Measurements from ENCODE around the gene CAPN9.
"Not testable (repeated sequence)": the region's sequence is repeated elsewhere in the genome, so short reads cannot be mapped to it uniquely, and the experiment has no call there.

The CAPN9 gene

GRCh38 chr1:230747127-230747730 lies at the start of gene CAPN9:
Gene CAPN9 (plus strand): TSS chr1:230747388. CDS start chr1:230747497, 109 bp downstream.
- Histone ChIP-seq H3K27ac (no peak within 1 kb of the TSS), H3K4me3 (no peak within 1 kb of the TSS), H3K36me3 (ENCODE audit: insufficient read depth, low read length) (no peaks in the 10 kb centered on the region), H3K9me3 (ENCODE audit: low read depth, low read length) (no peaks in the 10 kb centered on the region), H3K9ac (ENCODE audit: insufficient read length) (no peak within 1 kb of the TSS)
- TF ChIP-seq FOXP2 (optimal IDR thresholded peaks at IDR 0.05; ENCODE audit: control extremely low read depth, extremely low read length, insufficient read depth): no peak
- no peak for TF ChIP-seq POLR2AphosphoS5 (IDR thresholded peaks at IDR 0.05; ENCODE audit: borderline replicate concordance, low read depth, low read length)
- TF ChIP-seq EZH2 (IDR thresholded peaks at IDR 0.05): no peak
- no peak for DNase-seq (ENCODE audit: low read depth, low spot score)

- H3K9me3 ChIP-seq (ENCODE audit: low read depth, low read length): no peaks in the 10 kb centered on the region
- H3K27ac ChIP-seq: no peak overlapping the region
- H3K4me3 ChIP-seq: no peak overlapping the region
- DNase-seq (ENCODE audit: low read depth, low spot score): no peak
- TF ChIP-seq FOXP2 (optimal IDR thresholded peaks at IDR 0.05; ENCODE audit: control extremely low read depth, extremely low read length, insufficient read depth) (no peak), POLR2AphosphoS5 (IDR thresholded peaks at IDR 0.05; ENCODE audit: borderline replicate concordance, low read depth, low read length) (no peak), EZH2 (IDR thresholded peaks at IDR 0.05) (no peak)
- H3K9ac ChIP-seq (ENCODE audit: insufficient read length): no peak overlapping the region
- peaks cover 10% of the 10 kb centered on the region for H3K36me3 ChIP-seq (ENCODE audit: insufficient read depth, low read length)
Observed at GRCh38 chr1:230698130-230698529, 49.1 kb upstream of the CAPN9 start.

- not testable (repeated sequence) for H3K9ac ChIP-seq (ENCODE audit: insufficient read length); DNase-seq (ENCODE audit: low read depth, low spot score); H3K4me3 ChIP-seq; H3K9me3 ChIP-seq (ENCODE audit: low read depth, low read length); H3K27ac ChIP-seq; H3K36me3 ChIP-seq (ENCODE audit: insufficient read depth, low read length)
Observed at GRCh38 chr1:230698964-230699363, 48.2 kb upstream of the CAPN9 start.

- Histone ChIP-seq H3K4me3 (no peak overlapping the region), H3K9ac (ENCODE audit: insufficient read length) (no peak overlapping the region), H3K27ac (no peak overlapping the region), H3K9me3 (ENCODE audit: low read depth, low read length) (no peaks in the 10 kb centered on the region), H3K36me3 (ENCODE audit: insufficient read depth, low read length) (no peaks in the 10 kb centered on the region)
- TF ChIP-seq POLR2AphosphoS5 (IDR thresholded peaks at IDR 0.05; ENCODE audit: borderline replicate concordance, low read depth, low read length): no peak
- TF ChIP-seq FOXP2 (optimal IDR thresholded peaks at IDR 0.05; ENCODE audit: control extremely low read depth, extremely low read length, insufficient read depth): no peak
- TF ChIP-seq EZH2 (IDR thresholded peaks at IDR 0.05): no peak
- no peak for DNase-seq (ENCODE audit: low read depth, low spot score)
Observed at GRCh38 chr1:230699716-230700115, 47.5 kb upstream of the CAPN9 start.

- Histone ChIP-seq H3K9me3 (ENCODE audit: low read depth, low read length) (no peaks in the 10 kb centered on the region), H3K4me3 (no peak overlapping the region), H3K36me3 (ENCODE audit: insufficient read depth, low read length) (no peaks in the 10 kb centered on the region), H3K9ac (ENCODE audit: insufficient read length) (no peak overlapping the region), H3K27ac (no peak overlapping the region)
- no peak for DNase-seq (ENCODE audit: low read depth, low spot score)
- no peak for TF ChIP-seq FOXP2 (optimal IDR thresholded peaks at IDR 0.05; ENCODE audit: control extremely low read depth, extremely low read length, insufficient read depth)
- TF ChIP-seq EZH2 (IDR thresholded peaks at IDR 0.05): no peak
Observed at GRCh38 chr1:230700132-230700531, 47.1 kb upstream of the CAPN9 start.

- no peak for DNase-seq (ENCODE audit: low read depth, low spot score)
- no peak for TF ChIP-seq FOXP2 (optimal IDR thresholded peaks at IDR 0.05; ENCODE audit: control extremely low read depth, extremely low read length, insufficient read depth)
- TF ChIP-seq POLR2AphosphoS5 (IDR thresholded peaks at IDR 0.05; ENCODE audit: borderline replicate concordance, low read depth, low read length): no peak
- no peak for TF ChIP-seq EZH2 (IDR thresholded peaks at IDR 0.05)
- H3K27ac ChIP-seq: no peak overlapping the region
- H3K9me3 ChIP-seq (ENCODE audit: low read depth, low read length): no peaks in the 10 kb centered on the region
- H3K9ac ChIP-seq (ENCODE audit: insufficient read length): no peak overlapping the region
- no peaks in the 10 kb centered on the region for H3K36me3 ChIP-seq (ENCODE audit: insufficient read depth, low read length)
- H3K4me3 ChIP-seq: no peak overlapping the region
Observed at GRCh38 chr1:230701434-230701833, 45.8 kb upstream of the CAPN9 start.

- Histone ChIP-seq H3K27ac (no peak overlapping the region), H3K4me3 (no peak overlapping the region), H3K36me3 (ENCODE audit: insufficient read depth, low read length) (no peaks in the 10 kb centered on the region), H3K9me3 (ENCODE audit: low read depth, low read length) (no peaks in the 10 kb centered on the region), H3K9ac (ENCODE audit: insufficient read length) (no peak overlapping the region)
- TF ChIP-seq POLR2AphosphoS5 (IDR thresholded peaks at IDR 0.05; ENCODE audit: borderline replicate concordance, low read depth, low read length): no peak
- no peak for TF ChIP-seq FOXP2 (optimal IDR thresholded peaks at IDR 0.05; ENCODE audit: control extremely low read depth, extremely low read length, insufficient read depth)
- TF ChIP-seq EZH2 (IDR thresholded peaks at IDR 0.05): no peak
- no peak for DNase-seq (ENCODE audit: low read depth, low spot score)
Observed at GRCh38 chr1:230701895-230702768, 45.1 kb upstream of the CAPN9 start.

GRCh38 chr1:230702934-230703678 lies 44.1 kb upstream of the CAPN9 start:
- Histone ChIP-seq H3K9ac (ENCODE audit: insufficient read length) (no peak overlapping the region), H3K27ac (no peak overlapping the region), H3K4me3 (no peak overlapping the region), H3K9me3 (ENCODE audit: low read depth, low read length) (no peaks in the 10 kb centered on the region), H3K36me3 (ENCODE audit: insufficient read depth, low read length) (no peaks in the 10 kb centered on the region)
- TF ChIP-seq FOXP2 (optimal IDR thresholded peaks at IDR 0.05; ENCODE audit: control extremely low read depth, extremely low read length, insufficient read depth) (no peak), POLR2AphosphoS5 (IDR thresholded peaks at IDR 0.05; ENCODE audit: borderline replicate concordance, low read depth, low read length) (no peak), EZH2 (IDR thresholded peaks at IDR 0.05) (no peak)
- no peak for DNase-seq (ENCODE audit: low read depth, low spot score)

Data from SK-N-MC (cell line).